H1 (cell line): ENCODE measurements around the gene PLAA. TPM values are rescaled to one million over a fixed set of nuclear protein-coding genes. Genes with fewer than 3 reads are reported as not detected.
A peak's percentile ranks its signal among the peaks of the same experiment; 100 is the strongest.

Experiments used
- CTCF ChIA-PET: fragments of 300-600 bp; sonication (Branson Sonifier 250); formaldehyde crosslinking; loops from one replicate; lab custom pipeline; 2021; ENCODE audit not compliant: partially characterized antibody; lab: Charles Lee
- POLR2A ChIA-PET: fragments of 300-600 bp; sonication (Branson Sonifier 250); formaldehyde crosslinking; loops from one replicate; lab custom pipeline; 2021; ENCODE audit warnings: inconsistent platforms; ENCODE audit not compliant: partially characterized antibody; lab: Charles Lee
- DNase-seq, 2 experiments: peaks; one replicate each; pipeline versions ENCODE4 v3.0.0 to v3.0.0-alpha.2; 2010 to 2022; ENCODE audit warnings: low spot score in 2 of 2, low read depth in 1 of 2, mixed read lengths in 1 of 2
- FAIRE-seq: peaks from 2 replicates; lab custom pipeline; 2011; peaks lifted over from hg19 to GRCh38; lab: Jason Lieb, UNC
- H2AFZ ChIP-seq: 2 replicates; pipeline ENCODE4 v1.8.1; 2012; ENCODE audit warnings: low read length, inconsistent platforms
- H2AK5ac ChIP-seq: 2 replicates; pipeline ENCODE4 v1.6.1; 2013; ENCODE audit warnings: low read depth, low read length
- H2BK120ac ChIP-seq: replicated peaks from 2 replicates; pipeline ENCODE3; 2013; ENCODE audit warnings: low read depth, low read length, inconsistent platforms
- H2BK12ac ChIP-seq: 2 replicates; pipeline ENCODE4 v1.6.1; 2013; ENCODE audit warnings: low read depth, low read length
- H2BK15ac ChIP-seq: 2 replicates; pipeline ENCODE4 v1.6.1; 2013; ENCODE audit warnings: low read length
- H2BK20ac ChIP-seq: 2 replicates; pipeline ENCODE4 v1.6.1; 2013; ENCODE audit warnings: low read length
- H2BK5ac ChIP-seq: 2 replicates; pipeline ENCODE4 v1.6.1; 2013; ENCODE audit warnings: low read depth, low read length
- H3K14ac ChIP-seq: 2 replicates; pipeline ENCODE4 v1.6.1; 2013; ENCODE audit warnings: inconsistent platforms; ENCODE audit not compliant: insufficient read length
- H3K18ac ChIP-seq: 2 replicates; pipeline ENCODE4 v1.6.1; 2013; ENCODE audit warnings: low read length; ENCODE audit errors: extremely low read depth
- H3K23ac ChIP-seq: 2 replicates; pipeline ENCODE4 v1.6.1; 2013; ENCODE audit warnings: inconsistent platforms; ENCODE audit not compliant: insufficient read length
- H3K23me2 ChIP-seq: 2 replicates; pipeline ENCODE4 v1.6.1; 2013; ENCODE audit warnings: low read depth, low read length
- H3K27ac ChIP-seq: 2 replicates; pipeline ENCODE4 v1.6.1; 2011; ENCODE audit warnings: low read depth, low read length, inconsistent platforms
- H3K27me3 ChIP-seq, 4 experiments: replicated peaks in 1 of 4; 1 replicate in 1 of 4; 2 replicates in 3 of 4; pipeline versions ENCODE4 v1.6.1 to v1.8.1; 2011 to 2013; ENCODE audit warnings: low read length in 3 of 4, mild to moderate bottlenecking in 3 of 4, inconsistent platforms in 2 of 4, mixed read lengths in 2 of 4, moderate library complexity in 1 of 4; ENCODE audit not compliant: control insufficient read depth in 3 of 4, insufficient read depth in 3 of 4; ENCODE audit errors: extremely low read depth in 1 of 4
- H3K36me3 ChIP-seq, 4 experiments: 2 replicates each; pipeline versions ENCODE4 v1.6.1 to v1.8.1; 2011 to 2013; ENCODE audit warnings: mild to moderate bottlenecking in 4 of 4, low read length in 3 of 4, moderate library complexity in 2 of 4, control low read depth in 1 of 4, inconsistent platforms in 1 of 4; ENCODE audit not compliant: insufficient read depth in 4 of 4, control insufficient read depth in 2 of 4
- H3K4ac ChIP-seq: replicated peaks from 2 replicates; pipeline ENCODE3; 2013; ENCODE audit warnings: low read length, low read depth, mixed read lengths, inconsistent platforms; ENCODE audit not compliant: insufficient read length
- H3K4me1 ChIP-seq, 4 experiments: replicated peaks in 1 of 4; 1 replicate in 1 of 4; 2 replicates in 3 of 4; pipeline versions ENCODE4 v1.6.1 to v1.8.1; 2011 to 2013; ENCODE audit warnings: low read length in 3 of 4, inconsistent platforms in 2 of 4, mixed read lengths in 1 of 4; ENCODE audit not compliant: insufficient read depth in 4 of 4, control insufficient read depth in 3 of 4
- H3K4me2 ChIP-seq, 2 experiments: 2 replicates each; pipeline versions ENCODE4 v1.6.1 to v1.8.1; 2011 to 2013; ENCODE audit warnings: low read depth in 2 of 2, low read length in 2 of 2, control low read depth in 1 of 2, inconsistent platforms in 1 of 2, mild to moderate bottlenecking in 1 of 2; ENCODE audit not compliant: insufficient read depth in 1 of 2
- H3K4me3 ChIP-seq, 4 experiments: fragments of 200-600, 300-600 bp in 1 of 4; sonication (generic), shearing (Covaris generic), sonication (Bioruptor Twin) in 1 of 4; 2 replicates each; pipeline versions ENCODE4 v1.5.1 to v1.8.1; 2011 to 2016; ENCODE audit warnings: low read length in 4 of 4, low read depth in 3 of 4, control low read depth in 2 of 4, inconsistent platforms in 2 of 4, mild to moderate bottlenecking in 2 of 4, mixed read lengths in 1 of 4, moderate library complexity in 1 of 4; ENCODE audit not compliant: insufficient read depth in 2 of 4; ENCODE audit errors: extremely low read depth in 1 of 4
- H3K56ac ChIP-seq: replicated peaks from 2 replicates; pipeline ENCODE3; 2013; ENCODE audit warnings: low read depth, mild to moderate bottlenecking, mixed read lengths, low read length, inconsistent platforms; ENCODE audit not compliant: insufficient read length
- H3K79me1 ChIP-seq: 2 replicates; pipeline ENCODE4 v1.6.1; 2013; ENCODE audit warnings: low read depth, low read length, control low read depth
- H3K79me2 ChIP-seq, 2 experiments: 2 replicates each; pipeline versions ENCODE4 v1.6.1 to v1.8.1; 2012 to 2013; ENCODE audit warnings: low read length in 2 of 2, mild to moderate bottlenecking in 2 of 2, inconsistent platforms in 1 of 2; ENCODE audit not compliant: insufficient read depth in 2 of 2, control insufficient read depth in 1 of 2
- H3K9ac ChIP-seq, 4 experiments: replicated peaks in 1 of 4; 1 replicate in 1 of 4; 2 replicates in 3 of 4; pipeline versions ENCODE4 v1.6.1 to v1.8.1; 2011 to 2013; ENCODE audit warnings: low read depth in 3 of 4, low read length in 3 of 4, control low read depth in 2 of 4, mild to moderate bottlenecking in 2 of 4, moderate library complexity in 2 of 4, inconsistent platforms in 1 of 4; ENCODE audit errors: extremely low read depth in 1 of 4
- H3K9me3 ChIP-seq, 2 experiments: 2 replicates each; pipeline versions ENCODE4 v1.6.1 to v1.8.1; 2012 to 2013; ENCODE audit warnings: mild to moderate bottlenecking in 2 of 2, moderate library complexity in 2 of 2, control low read depth in 1 of 2, inconsistent platforms in 1 of 2, low read depth in 1 of 2, low read length in 1 of 2, mixed read lengths in 1 of 2; ENCODE audit not compliant: insufficient read depth in 2 of 2
- H4K20me1 ChIP-seq, 2 experiments: replicated peaks in 1 of 2; 2 replicates each; pipeline versions ENCODE3 to v1.8.1; 2011 to 2013; ENCODE audit warnings: inconsistent platforms in 2 of 2, low read length in 2 of 2, mild to moderate bottlenecking in 1 of 2; ENCODE audit not compliant: insufficient read depth in 2 of 2, control insufficient read depth in 1 of 2
- H4K5ac ChIP-seq: 2 replicates; pipeline ENCODE4 v1.6.1; 2013; ENCODE audit warnings: low read length, low read depth, mixed read lengths, inconsistent platforms; ENCODE audit not compliant: insufficient read length
- H4K8ac ChIP-seq: 2 replicates; pipeline ENCODE4 v1.8.0; 2013; ENCODE audit warnings: mild to moderate bottlenecking, moderate library complexity, low read length, inconsistent platforms; ENCODE audit not compliant: insufficient read depth; ENCODE audit errors: extremely low read depth
- H4K91ac ChIP-seq: replicated peaks from 2 replicates; pipeline ENCODE3; 2013; ENCODE audit warnings: low read length, mixed read lengths, inconsistent platforms; ENCODE audit not compliant: insufficient read length
- RAD21 ChIP-seq, 2 experiments: IDR thresholded peaks in 1 of 2; conservative IDR thresholded peaks in 1 of 2; 2 replicates each; pipeline ENCODE4 v1.6.1; 2011; ENCODE audit warnings: low read depth in 2 of 2, low read length in 2 of 2, improper control_type of control experiment in 1 of 2, inconsistent platforms in 1 of 2, mild to moderate bottlenecking in 1 of 2, moderate library complexity in 1 of 2
- WGBS, 2 experiments: shearing (Covaris generic) in 1 of 2; methylation state at CpG; one replicate each; pipeline versions ENCODE4 v1.1.6 to v1.1.7; 2013 to 2015; ENCODE audit warnings: low lambda C conversion rate in 2 of 2, mixed read lengths in 2 of 2, inconsistent platforms in 1 of 2, low coverage in 1 of 2, missing lambda C conversion rate in 1 of 2; ENCODE audit not compliant: insufficient replicate concordance in 2 of 2, insufficient coverage in 1 of 2, insufficient read length in 1 of 2; ENCODE audit errors: extremely low coverage in 1 of 2, missing lambda C conversion rate in 1 of 2; 5-methylcytosine and 5-hydroxymethylcytosine counted together
- polyA plus RNA-seq, 7 experiments: library from polyadenylated mRNA; depleted of rRNA in 3 of 7; stranded (reverse) in 5 of 7; unstranded in 2 of 7; fragments of >200 nt in 5 of 7; fragments of 200-250 nt in 2 of 7; gene quantifications; 1 replicate in 5 of 7; 2 replicates in 1 of 7; 4 replicates in 1 of 7; pipeline versions ENCODE4 v1.2.1 to v1.2.3, GENCODE V29; 2011 to 2013; ENCODE audit warnings: missing spikeins in 2 of 7, mixed read lengths in 2 of 7
- total RNA-seq: library from RNA; stranded (reverse); fragmentation: NEBNext Ultra II Directional; extraction: Animal tissue kit (Norgen Biotek cat#: 25700); gene quantifications from 2 replicates; pipeline ENCODE4 v1.2.1, GENCODE V29; 2021
- TF ChIP-seq, protein P1 (sequence below): IDR thresholded peaks from 2 replicates; pipeline ENCODE4 v1.6.1; 2012; ENCODE audit warnings: inconsistent platforms

PLAA gene
- total and polyA plus RNA-seq, 2 of the 8 experiments (the other 6 are each of a cell fraction or from before 2014, with no cell fraction given), result 19.2 to 64.2 TPM

GRCh38 chr9:26973989-26974388 is 26.9 kb upstream of the PLAA start:
- Histone ChIP-seq H2BK5ac (no peak overlapping the region), H3K4me1 (peaks cover 0 to 19% (median 9%) of the 10 kb centered on the region in 4 experiments; a peak in 5 of 7 replicates), H3K27ac (no peak overlapping the region), H3K79me1 (no peaks in the 10 kb centered on the region), H4K8ac (no peak overlapping the region), H3K56ac (no peak overlapping the region), H3K14ac (no peak overlapping the region), H3K4me3 (no peak overlapping the region), H2AFZ (no peak overlapping the region), H2BK12ac (no peak overlapping the region), H3K36me3 (no peaks in the 10 kb centered on the region; a peak in 1 of 8 replicates), H3K27me3 (no peaks in the 10 kb centered on the region), H2BK15ac (no peak overlapping the region), H3K9ac (no peak overlapping the region), H3K9me3 (no peaks in the 10 kb centered on the region), H3K23ac (no peak overlapping the region), H3K79me2 (no peaks in the 10 kb centered on the region), H4K91ac (no peak overlapping the region), H3K4ac (no peak overlapping the region), H4K20me1 (no peaks in the 10 kb centered on the region), H3K18ac (no peak overlapping the region), H2BK20ac (no peak overlapping the region), H4K5ac (no peak overlapping the region), H2BK120ac (no peak overlapping the region), H3K4me2 (no peak overlapping the region; a peak in 1 of 4 replicates), H3K23me2 (peaks cover 4% of the 10 kb centered on the region), H2AK5ac (no peak overlapping the region)
- WGBS, 2 experiments, result 87% methylated on average over 5 of the region's 5 CpGs; no CpG with 5 or more reads in 1 of the 2 experiments
- POLR2A ChIA-PET, result interaction anchor here (1.0 to 4.4 kb wide), 4 partner anchors 18 to 81 kb away, joined by 4 to 39 read pairs (median 12); partner anchors contain the start of genes CAAP1, IFT74 and PLAA
- peak; percentile 55 for FAIRE-seq
- DNase-seq, result no peak
- TF ChIP-seq, protein P1, sequence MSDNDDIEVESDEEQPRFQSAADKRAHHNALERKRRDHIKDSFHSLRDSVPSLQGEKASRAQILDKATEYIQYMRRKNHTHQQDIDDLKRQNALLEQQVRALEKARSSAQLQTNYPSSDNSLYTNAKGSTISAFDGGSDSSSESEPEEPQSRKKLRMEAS, result no peak
- peak; percentile 27 to 53; a peak in 3 of 4 replicates for TF ChIP-seq RAD21 (IDR thresholded peaks at IDR 0.05 in 1 of 2, conservative IDR thresholded peaks at IDR 0.05 in 1 of 2; ENCODE audit: low read depth in 2 of 2, low read length in 2 of 2)
- CTCF ChIA-PET, result interaction anchor here (0.7 to 3.3 kb wide), 10 partner anchors 10 to 103 kb away, joined by 3 to 23 read pairs (median 3); partner anchors contain the start of genes CAAP1 and IFT74
